Stimulated activated effector memory CD8-positive, alpha-beta T cell treated with anti-CD3 and anti-CD28 coated beads, Interleukin-12 subunit alpha, Interleukin-12 subunit beta, amount 100 ng/mL, for 72 hours (primary cell): Measurements from ENCODE around the gene DCDC2B.

ENCODE experiments used
- ATAC-seq: fragments of 150-1000 bp; cut with Tn5 transposase; 2 replicates; pipeline ENCODE4 v1.10.0; 2021
- DNase-seq, 2 donors: peaks; one replicate each; pipeline ENCODE4 v3.0.0; 2021 to 2022; ENCODE audit warnings: low spot score in 2 of 2
- H3K27ac Mint-ChIP-seq: one replicate; pipeline ENCODE4 v1.8.0; 2022; ENCODE audit warnings: mild to moderate bottlenecking, mixed read lengths
- H3K36me3 Mint-ChIP-seq: one replicate; pipeline ENCODE4 v1.8.0; 2022; ENCODE audit warnings: mild to moderate bottlenecking, mixed read lengths
- H3K4me1 Mint-ChIP-seq: one replicate; pipeline ENCODE4 v1.8.0; 2022; ENCODE audit warnings: mixed read lengths
- H3K4me3 Mint-ChIP-seq: one replicate; pipeline ENCODE4 v1.8.0; 2022; ENCODE audit warnings: mild to moderate bottlenecking, mixed read lengths
- H3K9me3 Mint-ChIP-seq: one replicate; pipeline ENCODE4 v1.8.0; 2022; ENCODE audit warnings: mixed read lengths

DCDC2B gene

GRCh38 chr1:32204943-32205361 lies 3.9 kb upstream of the DCDC2B start:
- Mint-ChIP-seq H3K36me3 (peaks cover 26% of the 10 kb centered on the region), H3K9me3 (no peaks in the 10 kb centered on the region)
- no peak for ATAC-seq

DNA sequence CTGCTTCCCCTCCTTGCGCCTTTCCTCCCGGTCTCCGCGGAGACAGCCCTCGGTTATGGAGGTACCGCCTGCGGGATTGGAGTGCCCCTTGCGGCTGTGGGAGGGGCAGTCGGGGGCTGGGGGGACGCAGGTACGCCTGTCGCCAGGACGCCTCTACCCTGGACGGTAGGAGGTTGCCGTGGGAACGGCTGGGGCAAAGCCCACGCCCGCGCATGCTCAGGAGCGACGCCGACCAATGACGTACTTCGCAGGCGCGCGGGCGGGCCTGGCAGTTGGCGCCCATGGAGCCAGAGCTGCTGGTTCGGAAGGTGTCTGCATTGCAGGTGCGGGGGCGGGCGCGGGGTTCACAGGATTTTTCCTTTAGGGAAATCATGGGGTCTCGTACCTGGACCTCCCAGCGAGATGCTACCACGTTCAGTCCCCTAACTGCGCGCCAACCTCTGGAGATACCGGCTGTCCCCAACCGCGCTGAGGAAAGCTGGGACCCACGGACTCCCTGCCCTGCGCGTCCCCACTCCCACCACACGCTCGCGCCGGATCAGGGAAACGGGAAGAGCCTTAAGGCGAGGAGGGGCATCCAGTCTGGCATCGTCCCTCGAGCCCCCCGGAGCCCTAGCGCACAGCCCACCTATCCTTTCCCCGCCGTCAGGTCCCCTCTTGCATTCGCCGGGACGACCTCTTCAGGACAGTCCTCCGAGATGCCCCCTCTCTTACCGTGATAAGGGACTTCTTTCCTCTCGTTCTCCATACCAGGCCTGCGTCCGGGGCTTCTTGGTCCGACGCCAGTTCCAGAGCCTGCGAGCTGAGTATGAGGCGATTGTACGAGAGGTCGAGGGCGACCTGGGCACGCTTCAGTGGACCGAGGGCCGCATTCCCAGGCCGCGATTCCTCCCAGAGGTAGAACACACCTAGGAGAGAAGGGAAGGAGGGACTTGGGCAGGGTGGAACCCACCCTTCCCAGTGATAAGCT lies 3.2 kb upstream of the DCDC2B start, which contains the start of gene IQCC:
TSS of gene IQCC (plus strand) at position 271 of the 970 bp plus-strand sequence. CDS start at position 282, 11 bp downstream.
- ATAC-seq: peak; percentile 84
- Mint-ChIP-seq H3K36me3 (peaks cover 26% of the 10 kb centered on the region), H3K4me1 (peaks cover 45% of the 10 kb centered on the region), H3K9me3 (no peaks in the 10 kb centered on the region), H3K4me3 (peak within 1 kb of the TSS; percentile 89), H3K27ac (peak within 1 kb of the TSS; percentile 94)
- DNase-seq: peak; percentile 78 to 90

More at GRCh38 chr1:32204943-32205361, 3.9 kb upstream of the DCDC2B start:
- H3K4me1 Mint-ChIP-seq: peaks cover 52% of the 10 kb centered on the region
- peak overlapping the region; percentile 94 for H3K27ac Mint-ChIP-seq
- DNase-seq: no peak
- H3K4me3 Mint-ChIP-seq: peak overlapping the region; percentile 89

DNA sequence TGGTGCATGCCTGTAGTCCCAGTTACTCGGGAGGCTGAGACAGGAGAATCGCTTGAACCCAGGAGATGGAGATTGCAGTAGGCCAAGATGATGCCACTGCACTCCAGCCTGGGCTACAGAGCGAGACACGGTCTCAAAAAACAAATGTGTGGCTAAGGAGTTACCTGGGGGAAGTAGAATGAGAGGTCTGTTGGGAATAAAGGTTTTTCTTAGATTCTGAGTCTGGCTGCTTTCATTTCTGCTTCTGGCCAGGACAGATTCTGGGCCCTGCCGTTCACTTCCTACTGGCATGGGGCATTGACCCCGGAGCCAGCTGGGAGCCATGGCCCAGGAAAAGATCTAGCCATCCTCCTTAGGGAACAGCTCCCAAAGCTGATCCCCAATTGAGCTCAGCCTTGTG lies 420 bp upstream of the DCDC2B start:
- ATAC-seq: no peak
- Mint-ChIP-seq H3K9me3 (no peaks in the 10 kb centered on the region), H3K4me1 (peaks cover 30% of the 10 kb centered on the region), H3K36me3 (peaks cover 23% of the 10 kb centered on the region), H3K4me3 (no peak overlapping the region), H3K27ac (peak overlapping the region; percentile 37)
- no peak for DNase-seq

GRCh38 chr1:32215629-32216480 lies 7.0 kb downstream of the DCDC2B start:
- no peak overlapping the region for H3K4me3 Mint-ChIP-seq
- ATAC-seq (peak; percentile 81), DNase-seq (peak; percentile 42 to 68)
- peak overlapping the region; percentile 72 for H3K27ac Mint-ChIP-seq
- H3K4me1 Mint-ChIP-seq: peaks cover 29% of the 10 kb centered on the region
- H3K36me3 Mint-ChIP-seq: peaks cover 32% of the 10 kb centered on the region
- H3K9me3 Mint-ChIP-seq: no peaks in the 10 kb centered on the region

- peaks cover 32% of the 10 kb centered on the region for H3K36me3 Mint-ChIP-seq
- H3K27ac Mint-ChIP-seq: peak overlapping the region; percentile 72
- no peak overlapping the region for H3K4me3 Mint-ChIP-seq
- DNase-seq (no peak), ATAC-seq (no peak)
- H3K9me3 Mint-ChIP-seq: no peaks in the 10 kb centered on the region
- H3K4me1 Mint-ChIP-seq: peaks cover 36% of the 10 kb centered on the region
These were observed 7.7 kb downstream of the DCDC2B start for GRCh38 chr1:32216566-32216965.

DNA sequence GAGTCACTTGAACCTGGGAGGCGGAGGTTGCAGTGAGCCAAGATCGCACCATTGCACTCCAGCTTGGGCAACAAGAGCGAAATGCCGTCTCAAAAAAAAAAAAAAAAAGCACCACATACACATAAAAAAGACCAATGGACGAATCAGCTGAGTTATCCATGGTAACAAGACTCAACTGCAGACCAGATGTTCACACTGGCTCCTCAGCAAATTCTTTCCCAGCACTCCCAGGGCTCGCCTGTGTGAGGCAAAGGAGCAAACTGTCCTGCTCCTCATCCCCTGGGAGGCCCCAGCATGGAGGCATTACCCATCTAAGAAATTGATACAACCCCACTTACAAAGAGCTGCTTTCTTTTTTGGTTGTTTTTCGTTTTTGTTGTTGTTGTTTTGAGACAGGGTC lies 10.1 kb downstream of the DCDC2B start:
- H3K36me3 Mint-ChIP-seq: peaks cover 35% of the 10 kb centered on the region
- DNase-seq (no peak), ATAC-seq (no peak)
- H3K27ac Mint-ChIP-seq: no peak overlapping the region
- no peak overlapping the region for H3K4me3 Mint-ChIP-seq
- peaks cover 40% of the 10 kb centered on the region for H3K4me1 Mint-ChIP-seq
- H3K9me3 Mint-ChIP-seq: no peaks in the 10 kb centered on the region

DNA sequence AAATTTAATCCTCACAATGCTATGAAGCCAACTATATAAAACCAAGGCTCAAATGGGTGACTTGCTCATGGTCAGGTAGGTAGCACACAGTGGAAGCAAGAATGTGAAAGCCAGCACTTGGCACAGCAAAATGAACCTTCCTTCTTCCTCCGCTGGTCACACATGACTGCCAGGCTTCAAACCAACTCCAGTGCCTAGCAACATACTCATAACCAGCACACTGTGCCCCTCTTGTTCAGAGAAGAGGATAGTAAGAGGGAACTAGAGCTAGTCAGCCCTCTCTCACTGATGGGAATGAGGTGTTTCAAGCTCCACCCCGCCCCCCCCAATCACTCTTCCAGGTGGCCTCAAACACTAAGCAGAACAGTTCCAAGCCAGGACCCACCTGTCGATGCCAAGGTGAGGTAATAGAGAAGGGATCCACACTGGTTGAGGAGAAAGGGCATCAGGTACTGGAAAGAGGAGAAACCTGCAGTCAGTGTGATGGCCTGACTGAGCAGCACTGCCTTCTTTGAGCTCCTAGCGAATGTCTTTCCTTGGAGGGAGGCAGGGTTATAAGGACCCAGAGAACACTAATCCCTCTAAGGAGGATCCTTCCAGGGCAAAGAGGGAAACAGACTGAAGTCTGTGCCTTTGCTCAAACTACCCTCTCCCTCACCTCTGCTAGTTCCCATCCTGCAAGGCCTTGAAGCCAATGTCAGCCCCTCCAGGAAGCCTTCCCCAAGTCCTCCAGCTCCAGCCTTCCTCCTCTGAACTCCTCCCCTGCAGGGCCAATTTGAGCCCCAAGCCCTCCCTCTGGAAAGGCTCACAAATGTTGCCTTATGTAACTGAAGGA lies 12.1 kb downstream of the DCDC2B start:
- H3K36me3 Mint-ChIP-seq: peaks cover 40% of the 10 kb centered on the region

DNA sequence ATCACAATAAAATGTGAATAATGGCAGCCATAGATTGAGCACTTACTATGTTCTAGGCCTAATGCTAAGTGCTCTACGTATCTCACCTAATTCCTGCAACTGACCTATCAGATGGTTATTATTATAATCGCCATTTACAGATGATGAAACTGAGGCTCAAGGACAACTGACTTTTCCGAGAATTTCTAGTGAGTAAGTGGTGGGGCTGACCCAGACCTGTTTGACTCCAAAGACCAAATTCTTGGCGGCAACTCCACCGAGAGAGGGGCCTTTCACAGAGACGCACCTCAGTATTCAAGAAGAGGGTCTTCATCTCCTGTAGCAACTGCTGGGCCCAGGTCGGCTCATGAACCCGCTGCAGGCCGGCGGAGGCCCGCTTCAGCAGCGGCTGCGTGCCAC lies 12.7 kb downstream of the DCDC2B start:
- DNase-seq: no peak

More for the DNA sequence above, 12.1 kb downstream of the DCDC2B start:
- Mint-ChIP-seq H3K4me3 (peak overlapping the region; percentile 89), H3K27ac (peak overlapping the region; percentile 97), H3K4me1 (peaks cover 34% of the 10 kb centered on the region), H3K9me3 (no peaks in the 10 kb centered on the region)
- ATAC-seq: no peak
- DNase-seq: no peak

DNA sequence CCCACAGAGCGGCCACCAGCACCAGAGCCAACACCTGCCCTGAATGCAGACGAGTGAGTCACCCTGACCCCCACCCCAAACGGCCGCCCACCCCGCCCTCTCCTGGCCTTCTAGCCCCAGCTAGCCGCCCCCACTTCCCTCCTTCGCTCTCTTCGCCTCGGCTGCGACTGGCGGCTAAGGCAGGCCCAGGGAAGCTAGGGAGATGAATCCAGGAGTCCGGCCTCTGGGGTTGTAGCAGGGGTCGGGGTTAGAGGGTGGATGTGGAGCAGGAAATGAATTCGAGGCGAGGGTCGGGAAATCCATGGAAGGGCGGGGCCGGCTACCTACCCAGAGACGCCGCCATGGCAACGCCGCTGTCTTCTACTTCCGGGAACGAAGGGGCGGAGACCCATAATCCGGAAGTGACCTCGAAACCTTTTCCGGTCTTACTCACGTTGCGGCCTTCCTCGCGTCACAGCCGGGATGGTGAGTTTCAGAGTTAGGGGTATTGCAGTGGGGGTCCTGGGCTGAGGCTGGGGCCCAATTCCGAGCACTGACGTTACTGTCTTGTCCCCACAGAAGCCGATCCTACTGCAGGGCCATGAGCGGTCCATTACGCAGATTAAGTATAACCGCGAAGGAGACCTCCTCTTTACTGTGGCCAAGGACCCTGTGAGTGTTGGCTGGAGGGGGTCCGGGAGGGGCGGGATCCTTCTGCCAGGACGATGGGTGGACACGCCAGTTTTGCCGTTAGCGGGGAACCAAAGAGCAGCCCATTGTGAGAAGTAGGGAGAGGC lies 13.3 kb downstream of the DCDC2B start, which contains the start of the genes EIF3I and TMEM234:
TSS of gene EIF3I (plus strand) at position 428 of the 776 bp plus-strand sequence. CDS start at position 463, 35 bp downstream.
TSS of gene TMEM234 (minus strand) at position 374 of the 776 bp plus-strand sequence. CDS start at position 343, 31 bp downstream.
- H3K9me3 Mint-ChIP-seq: no peaks in the 10 kb centered on the region
- DNase-seq (peak; percentile 72 to 96), ATAC-seq (peak; percentile 96)
- peaks cover 52% of the 10 kb centered on the region for H3K36me3 Mint-ChIP-seq
- H3K4me3 Mint-ChIP-seq: peak within 1 kb of the TSS; percentile 89
- peaks cover 25% of the 10 kb centered on the region for H3K4me1 Mint-ChIP-seq
- peak within 1 kb of the TSS; percentile 97 for H3K27ac Mint-ChIP-seq

More for the DNA sequence above, 12.7 kb downstream of the DCDC2B start:
- Mint-ChIP-seq H3K36me3 (peaks cover 46% of the 10 kb centered on the region), H3K4me3 (peak overlapping the region; percentile 89), H3K27ac (peak overlapping the region; percentile 97), H3K4me1 (peaks cover 28% of the 10 kb centered on the region), H3K9me3 (no peaks in the 10 kb centered on the region)
- ATAC-seq: no peak

- Mint-ChIP-seq H3K9me3 (no peaks in the 10 kb centered on the region), H3K4me3 (peak overlapping the region; percentile 89), H3K27ac (peak overlapping the region; percentile 97), H3K4me1 (peaks cover 32% of the 10 kb centered on the region), H3K36me3 (peaks cover 67% of the 10 kb centered on the region)
- ATAC-seq (no peak), DNase-seq (no peak)
These were observed 14.8 kb downstream of the DCDC2B start for GRCh38 chr1:32223683-32224082.

GRCh38 chr1:32224285-32224684 lies 15.4 kb downstream of the DCDC2B start:
- DNase-seq (no peak), ATAC-seq (no peak)
- Mint-ChIP-seq H3K27ac (peak overlapping the region; percentile 97), H3K9me3 (no peaks in the 10 kb centered on the region), H3K36me3 (peaks cover 68% of the 10 kb centered on the region), H3K4me3 (peak overlapping the region; percentile 89), H3K4me1 (peaks cover 32% of the 10 kb centered on the region)

DNA sequence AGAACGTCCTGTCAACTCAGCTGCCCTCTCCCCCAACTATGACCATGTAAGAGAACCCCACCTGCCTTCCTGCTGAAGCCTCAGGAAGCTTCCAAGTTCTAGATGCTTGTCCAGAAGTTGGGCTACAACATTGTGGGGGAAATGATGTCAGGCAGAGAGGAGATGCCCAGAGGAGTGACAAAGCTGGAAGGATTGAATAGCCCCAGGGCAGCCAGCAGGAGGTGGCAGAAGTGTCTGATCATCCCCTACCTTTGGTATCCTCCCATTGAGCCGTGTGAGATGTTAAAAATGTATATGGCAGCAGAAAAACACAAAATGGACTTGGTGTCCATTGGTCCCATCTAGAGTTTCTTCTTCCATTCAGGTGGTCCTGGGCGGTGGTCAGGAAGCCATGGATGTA lies 19.9 kb downstream of the DCDC2B start:
- Mint-ChIP-seq H3K4me1 (peaks cover 14% of the 10 kb centered on the region), H3K4me3 (no peak overlapping the region), H3K27ac (no peak overlapping the region), H3K9me3 (no peaks in the 10 kb centered on the region), H3K36me3 (peaks cover 89% of the 10 kb centered on the region)
- no peak for ATAC-seq
- no peak for DNase-seq

- peaks cover 57% of the 10 kb centered on the region for H3K36me3 Mint-ChIP-seq
- DNase-seq: no peak
- no peaks in the 10 kb centered on the region for H3K9me3 Mint-ChIP-seq
- peaks cover 7% of the 10 kb centered on the region for H3K4me1 Mint-ChIP-seq
- H3K4me3 Mint-ChIP-seq: no peak overlapping the region
- ATAC-seq: no peak
- peak overlapping the region; percentile 26 for H3K27ac Mint-ChIP-seq
These were observed 23.0 kb downstream of the DCDC2B start for GRCh38 chr1:32231843-32232432.
